T-cell (primary cell): ENCODE results near the gene ZNF611. TPM values are rescaled to one million over a fixed set of nuclear protein-coding genes. Genes with fewer than 3 reads are reported as not detected.
"Not testable (repeated sequence)": the region's sequence is repeated elsewhere in the genome, so short reads cannot be mapped to it uniquely, and the experiment has no call there.

ENCODE experiments used
- ATAC-seq, 4 experiments: fragments of 200-7000 bp in 3 of 4; fragments of 150-1000 bp in 1 of 4; cut with Tn5 transposase; replicated peaks in 1 of 4; 1 replicate in 3 of 4; 2 replicates in 1 of 4; pipeline ENCODE4 v1.10.0; 2021; ENCODE audit warnings: moderate library complexity in 3 of 4, mild to moderate bottlenecking in 2 of 4, moderate number of reproducible peaks in 1 of 4
- CTCF ChIA-PET, 2 donors: fragments of 300-600 bp; sonication (Branson Sonifier 250); formaldehyde crosslinking; loops; one replicate each; lab custom pipeline; 2022; ENCODE audit warnings: antibody characterized with exemption in 2 of 2; lab: Charles Lee
- POLR2A ChIA-PET, 2 donors: fragments of 300-600 bp; sonication (Branson Sonifier 250); formaldehyde crosslinking; loops; one replicate each; lab custom pipeline; 2022; ENCODE audit warnings: antibody characterized with exemption in 2 of 2; lab: Charles Lee
- DNase-seq, 35 experiments: peaks; one replicate each; pipeline versions ENCODE4 v3.0.0 to v3.0.0-alpha.2; 2013 to 2023
- H3K27ac ChIP-seq: one replicate; pipeline ENCODE4 v1.5.1; 2013; ENCODE audit warnings: low read length
- H3K27me3 ChIP-seq, 2 experiments: replicated peaks in 1 of 2; 1 replicate in 1 of 2; 2 replicates in 1 of 2; pipeline versions ENCODE4 v1.6.1 to v1.7.0; 2013; ENCODE audit warnings: low read length in 1 of 2, mixed read lengths in 1 of 2; ENCODE audit not compliant: control insufficient read depth in 2 of 2, insufficient read depth in 2 of 2; ENCODE audit errors: extremely low read depth in 1 of 2
- H3K36me3 ChIP-seq, 2 donors: 1 replicate in 1 of 2; 2 replicates in 1 of 2; pipeline versions ENCODE4 v1.6.1 to v1.7.0; 2013; ENCODE audit warnings: low read length in 1 of 2; ENCODE audit not compliant: control insufficient read depth in 2 of 2, insufficient read depth in 1 of 2; ENCODE audit errors: extremely low read depth in 1 of 2
- H3K4me1 ChIP-seq, 2 experiments: 1 replicate in 1 of 2; 2 replicates in 1 of 2; pipeline versions ENCODE4 v1.6.1 to v1.7.0; 2013; ENCODE audit warnings: low read length in 2 of 2, mixed read lengths in 1 of 2; ENCODE audit not compliant: insufficient read depth in 2 of 2, control insufficient read depth in 1 of 2; ENCODE audit errors: extremely low read depth in 1 of 2
- H3K4me3 ChIP-seq, 2 donors: 1 replicate in 1 of 2; 2 replicates in 1 of 2; pipeline versions ENCODE4 v1.5.1 to v1.7.0; 2013; ENCODE audit warnings: mild to moderate bottlenecking in 2 of 2, low read length in 1 of 2, moderate library complexity in 1 of 2; ENCODE audit not compliant: control insufficient read depth in 1 of 2; ENCODE audit errors: extremely low read depth in 1 of 2
- H3K9me3 ChIP-seq: 2 replicates; pipeline ENCODE4 v1.7.0; 2013
- H3K27ac Mint-ChIP-seq, 2 donors: one replicate each; pipeline ENCODE4 v1.8.0; 2020 to 2021; ENCODE audit warnings: mild to moderate bottlenecking in 2 of 2, mixed read lengths in 2 of 2
- H3K27me3 Mint-ChIP-seq, 2 donors: one replicate each; pipeline ENCODE4 v1.8.0; 2021 to 2022; ENCODE audit warnings: mixed read lengths in 2 of 2
- H3K36me3 Mint-ChIP-seq: one replicate; pipeline ENCODE4 v1.8.0; 2021; ENCODE audit warnings: mixed read lengths
- H3K4me1 Mint-ChIP-seq, 3 donors: one replicate each; pipeline ENCODE4 v1.8.0; 2020 to 2022; ENCODE audit warnings: mixed read lengths in 3 of 3, mild to moderate bottlenecking in 1 of 3
- H3K4me3 Mint-ChIP-seq, 3 donors: one replicate each; pipeline ENCODE4 v1.8.0; 2020 to 2022; ENCODE audit warnings: mild to moderate bottlenecking in 3 of 3, mixed read lengths in 3 of 3, moderate library complexity in 3 of 3
- H3K9me3 Mint-ChIP-seq, 3 donors: one replicate each; pipeline ENCODE4 v1.8.0; 2020 to 2022; ENCODE audit warnings: mixed read lengths in 3 of 3
- WGBS: methylation state at CpG from one replicate; pipeline ENCODE4 v1.1.5; 2013; ENCODE audit warnings: missing lambda C conversion rate; ENCODE audit not compliant: insufficient coverage; 5-methylcytosine and 5-hydroxymethylcytosine counted together
- total RNA-seq, 35 experiments: library from RNA in 6 of 35; stranded (reverse) in 6 of 35; fragments of 120-200 nt in 1 of 35; gene quantifications; one replicate each; pipeline versions ENCODE4 v1.2.1 to v1.2.4 and lab custom pipeline; 2013 to 2026

ZNF611 gene
- total RNA-seq (10 to 100 TPM; 31.5 to 46.2 (median 37.0) TPM), total RNA-seq (lab: John Stamatoyannopoulos, UW) (17.8 to 60.8 (median 27.0) reads per million in 29 experiments)
- 42.8 TPM for total RNA-seq (2013)

DNA sequence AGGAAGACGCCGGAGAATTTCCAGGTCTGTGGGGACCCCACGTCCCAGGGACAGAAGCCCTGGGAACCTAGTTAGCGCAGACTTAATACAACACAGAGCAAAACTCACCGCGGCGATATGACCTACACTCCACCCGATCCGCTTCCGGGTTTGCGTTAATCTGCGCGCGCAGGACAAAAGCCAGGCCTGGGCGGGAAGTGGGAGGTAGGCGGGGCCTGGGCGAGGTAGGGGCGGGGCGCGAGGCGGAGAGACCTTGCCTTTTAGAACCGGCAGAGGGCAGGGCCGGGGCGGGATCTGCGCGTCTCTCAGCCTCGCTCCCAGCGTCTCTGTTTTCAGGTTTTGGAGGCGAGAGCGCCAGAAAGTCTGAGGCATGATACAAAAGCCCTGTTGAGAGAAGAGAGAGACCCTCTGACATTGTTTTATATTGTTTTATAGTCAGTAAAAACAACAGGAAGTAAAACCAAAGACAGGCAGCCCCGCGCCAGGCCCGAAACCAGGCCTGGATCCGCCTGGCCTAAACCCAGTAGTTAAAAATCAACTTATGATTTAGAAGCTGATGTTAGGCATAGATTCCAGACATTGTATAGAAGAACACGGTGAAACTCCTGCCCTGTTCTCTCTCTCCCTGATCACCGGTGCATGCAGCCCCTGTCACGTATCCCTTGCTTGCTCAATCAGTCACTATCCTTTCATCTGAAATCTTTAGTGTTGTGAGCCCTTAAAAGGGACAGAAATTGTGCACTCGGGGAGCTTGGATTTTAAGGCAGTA lies at the start of gene ZNF611:
TSS of gene ZNF611 (minus strand) at position 152 of the 769 bp plus-strand sequence. CDS start 19,150 bp downstream, outside the sequence.
- ChIA-PET POLR2A (no interaction called here), CTCF (interaction anchor here in 1 of 2 donors (0.6 kb wide), 1 partner anchor 25 kb away, joined by 4 read pairs; no protein-coding TSS in a partner anchor)
- no peaks in the 10 kb centered on the region for H3K27me3 Mint-ChIP-seq

DNA sequence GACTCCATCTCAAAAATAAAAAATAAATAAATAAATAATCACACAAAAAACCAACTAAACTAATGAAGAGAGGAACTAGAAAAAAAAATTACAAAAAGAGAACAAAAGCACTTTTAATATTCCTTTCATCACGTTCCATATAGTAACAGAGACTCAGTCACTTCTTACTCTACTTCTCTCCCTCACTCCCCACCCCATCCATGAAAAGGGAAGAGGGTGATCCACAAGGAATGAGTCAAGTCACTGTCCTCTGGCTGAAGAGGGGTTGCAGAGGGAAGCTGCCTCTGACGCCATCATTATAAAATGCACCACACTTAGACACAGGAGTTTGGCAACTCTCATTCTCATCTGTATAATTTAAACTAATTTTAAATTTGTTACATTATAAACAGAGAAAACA lies 48.0 kb upstream of the ZNF611 start:
- ATAC-seq, CTCF ChIA-PET, H3K27ac ChIP-seq, H3K4me3 Mint-ChIP-seq, H3K27ac Mint-ChIP-seq, DNase-seq, H3K27me3 Mint-ChIP-seq, H3K36me3 ChIP-seq, H3K4me3 ChIP-seq, POLR2A ChIA-PET, H3K9me3 ChIP-seq, H3K27me3 ChIP-seq: not testable (repeated sequence)
- H3K4me1 Mint-ChIP-seq = peaks cover 43 to 61% (median 57%) of the 10 kb centered on the region in 3 donors
- peaks cover 3 to 38% (median 13%) of the 10 kb centered on the region in 3 donors for H3K9me3 Mint-ChIP-seq
- no CpG with 5 or more reads among the region's 2 CpGs for WGBS
- peaks cover 0 to 39% of the 10 kb centered on the region in 2 experiments for H3K4me1 ChIP-seq
- H3K36me3 Mint-ChIP-seq = peaks cover 65% of the 10 kb centered on the region

More for the DNA sequence above, at the start of gene ZNF611:
- 3% methylated on average over 16 of the region's 38 CpGs for WGBS
- ATAC-seq (peak; percentile 93 to 99 (median 96)), DNase-seq (peak; percentile 95 to 100 (median 99))
- peak within 1 kb of the TSS; percentile 88 for H3K27ac ChIP-seq
- no peaks in the 10 kb centered on the region for H3K36me3 ChIP-seq
- Mint-ChIP-seq H3K4me1 (peaks cover 25 to 27% (median 25%) of the 10 kb centered on the region in 3 donors), H3K9me3 (no peaks in the 10 kb centered on the region), H3K27ac (peak within 1 kb of the TSS; percentile 94 to 95), H3K4me3 (peak within 1 kb of the TSS; percentile 85 to 92 (median 91)), H3K36me3 (peaks cover 3% of the 10 kb centered on the region)
- H3K4me1 ChIP-seq = peaks cover 11 to 24% of the 10 kb centered on the region in 2 experiments
- peak within 1 kb of the TSS; percentile 97 to 98 for H3K4me3 ChIP-seq
- no peaks in the 10 kb centered on the region for H3K9me3 ChIP-seq
- no peaks in the 10 kb centered on the region for H3K27me3 ChIP-seq

DNA sequence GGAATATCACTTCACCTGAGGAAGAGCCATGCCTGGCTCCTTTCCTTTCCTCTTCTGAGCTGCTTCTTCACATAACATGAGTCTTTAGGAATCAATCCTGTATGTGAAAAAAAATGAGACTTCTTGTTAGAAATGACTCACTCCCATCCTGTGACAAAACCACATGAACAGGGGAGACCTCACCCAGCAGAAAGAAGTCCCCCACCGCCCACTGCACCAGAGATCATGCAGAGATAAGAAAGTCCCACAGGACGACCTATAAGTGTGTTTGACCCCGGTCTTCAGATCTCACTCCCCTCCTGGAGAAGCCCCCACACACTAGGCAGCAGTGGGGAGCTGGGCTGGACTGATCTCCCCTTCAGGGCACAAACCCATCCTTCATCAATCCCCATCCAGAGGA lies 44.0 kb upstream of the ZNF611 start:
- Mint-ChIP-seq H3K9me3 (peaks cover 3 to 30% (median 19%) of the 10 kb centered on the region in 3 donors), H3K36me3 (peaks cover 77% of the 10 kb centered on the region), H3K27me3 (no peaks in the 10 kb centered on the region), H3K4me3 (peak overlapping the region in 2 of 3 donors; percentile 9 to 45), H3K27ac (peak overlapping the region; percentile 70 to 71), H3K4me1 (peaks cover 16 to 34% (median 27%) of the 10 kb centered on the region in 3 donors)
- Histone ChIP-seq H3K4me3 (no peak overlapping the region), H3K36me3 (peaks cover 0 to 21% of the 10 kb centered on the region in 2 donors), H3K27me3 (no peaks in the 10 kb centered on the region), H3K4me1 (peaks cover 0 to 23% of the 10 kb centered on the region in 2 experiments), H3K9me3 (no peaks in the 10 kb centered on the region), H3K27ac (peak overlapping the region; percentile 7)
- CTCF ChIA-PET = no interaction called here
- ATAC-seq = peak in 2 of 4 experiments; percentile 57 to 69
- peak in 28 of 35 experiments; percentile 1 to 50 (median 16) for DNase-seq
- WGBS = 0% methylated on average over 2 of the region's 3 CpGs
- POLR2A ChIA-PET = no interaction called here

DNA sequence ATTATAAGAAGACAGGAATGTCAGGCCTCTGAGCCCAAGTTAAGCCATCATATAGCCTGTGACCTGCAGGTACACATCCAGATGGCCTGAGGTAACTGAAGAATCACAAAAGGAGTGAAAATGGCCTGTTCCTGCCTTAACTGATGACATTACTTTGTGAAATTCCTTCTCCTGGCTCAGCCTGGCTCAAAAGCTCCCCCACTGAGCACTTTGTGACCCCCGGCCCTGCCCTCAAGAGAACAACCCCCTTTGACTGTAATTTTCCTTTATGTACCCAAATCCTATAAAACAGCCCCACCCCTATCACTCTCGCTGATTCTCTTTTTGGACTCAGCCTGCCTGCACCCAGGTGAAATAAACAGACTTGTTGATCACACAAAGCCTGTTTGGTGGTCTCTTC lies 21.6 kb upstream of the ZNF611 start:
- H3K4me3 ChIP-seq, DNase-seq, H3K27me3 ChIP-seq, H3K27me3 Mint-ChIP-seq, H3K9me3 ChIP-seq, H3K36me3 ChIP-seq, H3K27ac Mint-ChIP-seq, H3K27ac ChIP-seq, H3K4me3 Mint-ChIP-seq, CTCF ChIA-PET, ATAC-seq, H3K4me1 ChIP-seq, POLR2A ChIA-PET, H3K4me1 Mint-ChIP-seq: not testable (repeated sequence)
- peaks cover 8 to 20% (median 12%) of the 10 kb centered on the region in 3 donors for H3K9me3 Mint-ChIP-seq
- 100% methylated on average over 1 of the region's 2 CpGs for WGBS
- peaks cover 14% of the 10 kb centered on the region for H3K36me3 Mint-ChIP-seq

DNA sequence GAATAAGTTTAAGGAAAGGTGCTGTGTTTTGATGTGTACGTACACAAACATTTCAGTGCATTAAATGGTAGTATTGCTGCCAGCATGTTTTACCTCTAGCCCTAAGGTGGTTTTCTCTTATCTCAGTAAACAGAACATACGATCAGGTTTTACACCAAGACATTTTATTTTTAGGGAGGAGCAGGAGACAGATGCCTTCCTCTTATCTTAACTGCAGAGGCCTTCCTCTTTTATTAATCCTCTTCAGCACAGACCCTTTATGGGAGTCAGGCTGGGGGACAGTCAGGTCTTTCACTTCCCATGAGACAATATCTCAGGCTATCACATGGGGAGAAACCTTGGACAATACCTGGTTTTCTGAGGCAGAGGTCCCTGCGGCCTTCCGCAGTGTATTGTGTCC lies 14.9 kb upstream of the ZNF611 start:
- Histone ChIP-seq H3K36me3 (no peaks in the 10 kb centered on the region), H3K4me3 (no peak overlapping the region), H3K4me1 (peaks cover 3 to 5% of the 10 kb centered on the region in 2 experiments), H3K9me3 (no peaks in the 10 kb centered on the region), H3K27me3 (no peaks in the 10 kb centered on the region), H3K27ac (no peak overlapping the region)
- Mint-ChIP-seq H3K9me3 (peaks cover 0 to 2% (median 0%) of the 10 kb centered on the region in 3 donors), H3K27me3 (no peaks in the 10 kb centered on the region), H3K4me1 (peaks cover 0 to 10% (median 8%) of the 10 kb centered on the region in 3 donors), H3K27ac (no peak overlapping the region), H3K4me3 (no peak overlapping the region), H3K36me3 (no peaks in the 10 kb centered on the region)
- no CpG with 5 or more reads among the region's 4 CpGs for WGBS
- CTCF ChIA-PET = no interaction called here
- POLR2A ChIA-PET = no interaction called here
- no peak for DNase-seq
- no peak for ATAC-seq

DNA sequence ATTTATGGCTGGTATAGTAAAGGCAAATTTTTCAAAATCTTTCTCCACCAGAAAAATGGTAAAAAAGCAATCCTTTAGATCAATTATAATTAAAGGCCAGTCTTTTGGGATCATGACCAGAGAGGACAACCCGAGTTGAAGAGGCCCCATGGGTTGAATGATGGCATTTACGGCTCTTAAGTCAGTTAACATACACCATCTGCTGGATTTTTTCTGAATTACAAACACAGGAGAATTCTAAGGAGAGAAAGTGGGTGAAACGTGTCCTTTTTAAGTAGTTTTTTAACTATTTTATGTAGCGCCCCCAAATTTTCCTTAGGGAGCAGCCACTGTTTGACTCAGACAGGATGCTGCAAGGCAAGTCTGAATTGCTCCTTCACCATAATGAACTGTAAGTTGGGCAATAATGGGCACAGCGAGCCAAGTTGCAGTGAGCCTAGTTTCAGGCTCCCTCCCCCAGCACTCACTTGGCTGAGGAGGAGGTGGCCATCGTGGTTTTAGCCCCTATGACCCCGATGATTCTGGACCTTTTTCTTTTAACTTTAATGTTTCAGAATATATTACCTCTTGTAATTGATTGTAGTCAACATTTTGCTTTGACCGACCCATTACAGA lies 13.6 kb upstream of the ZNF611 start:
- no peaks in the 10 kb centered on the region for H3K36me3 Mint-ChIP-seq
- Histone ChIP-seq H3K27ac (no peak overlapping the region), H3K4me3 (no peak overlapping the region), H3K27me3 (no peaks in the 10 kb centered on the region), H3K36me3 (no peaks in the 10 kb centered on the region), H3K9me3 (no peaks in the 10 kb centered on the region), H3K4me1 (peaks cover 3 to 5% of the 10 kb centered on the region in 2 experiments)
- ATAC-seq = peak in 1 of 4 experiments; percentile 56
- H3K27me3 Mint-ChIP-seq = no peaks in the 10 kb centered on the region
- H3K4me1 Mint-ChIP-seq = peaks cover 0 to 10% (median 8%) of the 10 kb centered on the region in 3 donors
- H3K4me3 Mint-ChIP-seq = no peak overlapping the region
- ChIA-PET CTCF (interaction anchor here in 1 of 2 donors (1.2 kb wide), 1 partner anchor 403 kb away, joined by 3 read pairs; no protein-coding TSS in a partner anchor), POLR2A (no interaction called here)
- peaks cover 0 to 2% (median 0%) of the 10 kb centered on the region in 3 donors for H3K9me3 Mint-ChIP-seq
- 83% methylated on average over 1 of the region's 8 CpGs for WGBS
- H3K27ac Mint-ChIP-seq = no peak overlapping the region
- peak in 4 of 35 experiments; percentile 5 to 72 (median 9) for DNase-seq
